ENCODE measurements around the gene TRAP1. TPM values are rescaled to one million over a fixed set of nuclear protein-coding genes. Genes with fewer than 3 reads are reported as not detected.

Gene TRAP1
- polyA plus RNA-seq, 6 donors from 2014 or later: 31.2 to 54.4 (median 39.8) TPM

- Mint-ChIP-seq H3K36me3 (no peaks in the 10 kb centered on the region), H3K27me3 (no peaks in the 10 kb centered on the region), H3K4me3 (no peak overlapping the region), H3K9me3 (no peaks in the 10 kb centered on the region), H3K27ac (peak overlapping the region in 1 of 6 donors; percentile 30), H3K4me1 (peaks cover 14 to 38% (median 25%) of the 10 kb centered on the region in 3 donors)
- DNase-seq: no peak
- no peak for ATAC-seq (ENCODE audit: low read depth in 2 of 2)
These were observed 23.3 kb downstream of the TRAP1 start for GRCh38 chr16:3694051-3694450.

DNA sequence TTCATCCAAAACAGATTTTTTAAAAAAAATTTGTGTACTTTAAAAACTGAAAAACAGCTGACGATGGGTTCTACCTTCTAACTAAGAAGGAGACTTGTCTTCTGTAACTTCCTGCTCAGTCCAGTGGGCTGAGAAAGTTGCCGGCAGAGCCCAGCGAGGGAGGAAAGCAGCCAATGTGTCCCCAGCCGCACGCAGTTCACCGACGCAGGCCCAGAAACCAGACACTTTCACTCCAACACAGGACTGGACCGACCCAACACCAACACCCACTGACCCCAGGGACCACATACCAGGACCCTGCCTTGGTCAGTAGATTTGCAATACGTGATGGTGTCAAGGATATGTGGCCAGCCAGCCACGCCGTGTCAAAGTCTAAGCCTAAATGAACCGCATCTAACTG lies 25.6 kb downstream of the TRAP1 start:
- Mint-ChIP-seq H3K27ac (no peak overlapping the region), H3K4me3 (no peak overlapping the region), H3K27me3 (no peaks in the 10 kb centered on the region), H3K36me3 (peaks cover 0 to 14% of the 10 kb centered on the region in 2 donors), H3K4me1 (peaks cover 14 to 25% (median 24%) of the 10 kb centered on the region in 3 donors), H3K9me3 (no peaks in the 10 kb centered on the region)
- ATAC-seq (ENCODE audit: low read depth in 2 of 2) (no peak), DNase-seq (no peak)

DNA sequence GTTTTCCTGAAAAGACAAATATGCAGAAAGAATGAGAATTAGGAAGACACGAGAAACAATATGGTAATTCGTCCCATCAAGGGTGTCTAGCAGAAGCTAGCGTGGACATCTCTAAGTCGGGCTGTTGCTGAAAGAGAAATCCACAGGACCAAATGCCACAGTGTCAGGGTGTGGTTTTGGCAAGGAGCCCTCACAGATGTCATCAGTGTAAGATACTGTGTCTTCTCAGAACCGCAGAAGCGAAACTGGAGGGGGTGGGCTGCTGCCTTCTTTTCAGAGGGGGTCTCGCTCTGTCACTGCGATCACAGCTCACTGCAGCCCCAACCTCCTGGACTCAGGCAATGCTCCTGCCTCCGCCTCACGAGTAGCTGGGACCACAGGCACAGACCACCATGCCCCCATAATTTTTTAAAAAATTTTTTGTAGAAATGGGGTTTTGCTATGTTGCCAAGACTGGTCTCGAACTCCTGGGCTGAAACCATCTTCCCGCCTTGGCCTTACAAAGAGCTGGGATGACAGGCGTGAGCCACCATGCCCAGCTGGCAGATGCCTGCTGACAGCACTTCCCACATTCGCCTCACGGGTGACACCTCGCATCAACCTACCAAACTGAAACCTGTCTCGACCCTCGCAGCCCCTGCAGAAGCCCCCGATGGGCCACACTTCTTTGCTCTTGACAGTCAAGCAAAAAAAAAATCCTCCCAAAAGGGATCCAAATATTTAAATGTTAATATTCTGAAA lies 26.2 kb downstream of the TRAP1 start:
- no peak for ATAC-seq (ENCODE audit: low read depth in 2 of 2)

DNA sequence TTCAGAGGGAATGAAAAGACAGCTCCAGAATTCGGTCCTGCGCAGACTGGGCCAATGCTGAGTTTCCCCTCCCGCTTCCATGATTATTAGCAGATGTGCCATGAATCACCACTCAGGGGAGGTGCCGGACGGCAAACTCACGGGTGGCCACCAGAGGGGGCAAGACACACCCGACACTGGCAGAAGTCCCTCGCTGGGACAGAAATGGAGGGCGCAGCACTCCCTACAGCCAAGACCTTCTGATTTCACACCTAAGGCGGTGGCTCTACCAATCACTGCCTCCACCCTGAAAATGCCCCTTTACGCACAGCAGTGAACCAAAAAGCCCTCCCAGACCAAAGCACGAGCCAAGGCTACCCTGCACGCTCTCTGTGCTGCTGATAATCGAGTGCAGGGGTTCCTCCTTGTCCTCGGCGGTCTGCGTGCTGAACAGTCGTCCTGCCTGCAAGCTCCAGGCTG lies 26.8 kb downstream of the TRAP1 start:
- Mint-ChIP-seq H3K27ac (peak overlapping the region in 4 of 6 donors; percentile 39 to 67 (median 58)), H3K36me3 (peaks cover 0 to 14% of the 10 kb centered on the region in 2 donors), H3K27me3 (no peaks in the 10 kb centered on the region), H3K4me1 (peaks cover 7 to 17% (median 16%) of the 10 kb centered on the region in 3 donors), H3K4me3 (no peak overlapping the region), H3K9me3 (no peaks in the 10 kb centered on the region)
- ATAC-seq (ENCODE audit: low read depth in 2 of 2): peak; percentile 99
- peak; percentile 73 for DNase-seq

More for the DNA sequence above, 26.2 kb downstream of the TRAP1 start:
- DNase-seq: no peak
- Mint-ChIP-seq H3K4me3 (no peak overlapping the region), H3K27ac (peak overlapping the region in 1 of 6 donors; percentile 52), H3K9me3 (no peaks in the 10 kb centered on the region), H3K36me3 (peaks cover 0 to 14% of the 10 kb centered on the region in 2 donors), H3K27me3 (no peaks in the 10 kb centered on the region), H3K4me1 (peaks cover 11 to 23% (median 22%) of the 10 kb centered on the region in 3 donors)

DNA sequence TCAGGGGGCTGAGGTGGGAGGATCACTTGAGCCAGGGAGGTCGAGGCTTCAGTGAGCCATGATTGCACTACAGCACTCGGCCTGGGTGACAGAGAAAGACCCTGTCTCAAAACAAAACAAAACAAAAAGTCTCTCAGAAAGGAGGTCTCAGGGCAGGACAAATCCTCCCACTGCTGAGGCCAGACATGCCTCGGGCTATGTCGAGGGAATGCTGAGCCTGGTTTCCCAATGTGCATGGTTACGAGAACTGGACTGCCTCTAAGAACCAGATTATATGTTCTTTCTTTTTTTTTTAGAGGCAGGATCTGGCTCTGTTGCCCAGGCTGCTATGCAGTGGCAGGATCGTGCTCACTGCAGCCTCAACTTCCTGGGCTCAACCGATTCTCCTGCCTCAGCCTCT lies 27.6 kb downstream of the TRAP1 start:
- Mint-ChIP-seq H3K4me3 (no peak overlapping the region), H3K27me3 (no peaks in the 10 kb centered on the region), H3K9me3 (no peaks in the 10 kb centered on the region), H3K4me1 (peaks cover 7 to 12% (median 9%) of the 10 kb centered on the region in 3 donors), H3K27ac (no peak overlapping the region), H3K36me3 (peaks cover 0 to 14% of the 10 kb centered on the region in 2 donors)
- ATAC-seq (ENCODE audit: low read depth in 2 of 2) (no peak), DNase-seq (no peak)

GRCh38 chr16:3687792-3688191 lies 29.5 kb downstream of the TRAP1 start:
- peak overlapping the region in 1 of 8 donors; percentile 21 for H3K4me3 Mint-ChIP-seq
- no peaks in the 10 kb centered on the region for H3K27me3 Mint-ChIP-seq
- ATAC-seq (ENCODE audit: low read depth in 2 of 2) (no peak), DNase-seq (no peak)
- peaks cover 7 to 10% (median 8%) of the 10 kb centered on the region in 3 donors for H3K4me1 Mint-ChIP-seq
- no peaks in the 10 kb centered on the region for H3K9me3 Mint-ChIP-seq
- peaks cover 0 to 14% of the 10 kb centered on the region in 2 donors for H3K36me3 Mint-ChIP-seq
- H3K27ac Mint-ChIP-seq: no peak overlapping the region

- Mint-ChIP-seq H3K36me3 (peaks cover under 1 to 14% of the 10 kb centered on the region in 2 donors), H3K27ac (no peak overlapping the region), H3K4me1 (peaks cover 7 to 9% (median 8%) of the 10 kb centered on the region in 3 donors), H3K9me3 (no peaks in the 10 kb centered on the region), H3K4me3 (no peak overlapping the region), H3K27me3 (no peaks in the 10 kb centered on the region)
- ATAC-seq (ENCODE audit: low read depth in 2 of 2) (no peak), DNase-seq (no peak)
These were observed 30.3 kb downstream of the TRAP1 start for GRCh38 chr16:3687021-3687420.

GRCh38 chr16:3681206-3681605 lies 36.1 kb downstream of the TRAP1 start:
- ATAC-seq (ENCODE audit: low read depth in 2 of 2): no peak
- no peak for DNase-seq
- Mint-ChIP-seq H3K4me3 (no peak overlapping the region), H3K9me3 (no peaks in the 10 kb centered on the region), H3K27ac (peak overlapping the region in 1 of 6 donors; percentile 44), H3K27me3 (no peaks in the 10 kb centered on the region), H3K4me1 (no peaks in the 10 kb centered on the region), H3K36me3 (peaks cover 0 to 15% of the 10 kb centered on the region in 2 donors)

DNA sequence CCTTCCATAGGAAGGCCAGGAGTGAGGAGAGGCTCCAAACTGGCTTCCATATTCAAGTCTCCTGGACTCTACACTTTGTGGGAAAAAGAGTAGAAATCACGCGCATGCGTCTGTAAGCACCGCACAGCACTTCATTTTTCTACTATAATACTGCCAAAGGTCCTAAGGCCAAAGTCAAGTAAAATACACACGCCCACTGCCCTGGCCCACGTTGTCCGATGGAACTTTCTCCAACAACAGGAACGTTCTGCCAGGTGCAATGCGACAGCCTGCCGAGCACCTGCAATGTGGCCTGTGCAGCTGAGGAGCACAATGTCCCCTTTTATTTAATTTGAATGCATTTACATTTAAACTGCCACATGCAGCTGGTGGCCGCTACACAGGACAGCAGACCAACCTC lies 39.3 kb downstream of the TRAP1 start:
- Mint-ChIP-seq H3K27ac (no peak overlapping the region), H3K9me3 (no peaks in the 10 kb centered on the region), H3K4me1 (no peaks in the 10 kb centered on the region), H3K27me3 (no peaks in the 10 kb centered on the region), H3K4me3 (no peak overlapping the region), H3K36me3 (peaks cover 0 to 15% of the 10 kb centered on the region in 2 donors)
- no peak for DNase-seq
- no peak for ATAC-seq (ENCODE audit: low read depth in 2 of 2)

- Mint-ChIP-seq H3K4me1 (no peaks in the 10 kb centered on the region), H3K4me3 (no peak overlapping the region), H3K9me3 (no peaks in the 10 kb centered on the region), H3K27me3 (no peaks in the 10 kb centered on the region), H3K36me3 (peaks cover 0 to 9% of the 10 kb centered on the region in 2 donors), H3K27ac (no peak overlapping the region)
- DNase-seq: no peak
- ATAC-seq (ENCODE audit: low read depth in 2 of 2): no peak
These were observed 41.7 kb downstream of the TRAP1 start for GRCh38 chr16:3675601-3676130.

GRCh38 chr16:3674513-3675295 lies 42.6 kb downstream of the TRAP1 start:
- ATAC-seq (ENCODE audit: low read depth in 2 of 2): no peak
- peak overlapping the region in 1 of 6 donors; percentile 27 for H3K27ac Mint-ChIP-seq
- no peaks in the 10 kb centered on the region for H3K4me1 Mint-ChIP-seq
- peaks cover 0 to 9% of the 10 kb centered on the region in 2 donors for H3K36me3 Mint-ChIP-seq
- no peaks in the 10 kb centered on the region for H3K27me3 Mint-ChIP-seq
- no peak for DNase-seq
- no peak overlapping the region for H3K4me3 Mint-ChIP-seq
- no peaks in the 10 kb centered on the region for H3K9me3 Mint-ChIP-seq

GRCh38 chr16:3673676-3674377 lies 43.5 kb downstream of the TRAP1 start:
- DNase-seq (no peak), ATAC-seq (ENCODE audit: low read depth in 2 of 2) (no peak)
- no peaks in the 10 kb centered on the region for H3K4me1 Mint-ChIP-seq
- no peaks in the 10 kb centered on the region for H3K9me3 Mint-ChIP-seq
- peaks cover 0 to 9% of the 10 kb centered on the region in 2 donors for H3K36me3 Mint-ChIP-seq
- no peaks in the 10 kb centered on the region for H3K27me3 Mint-ChIP-seq
- no peak overlapping the region for H3K27ac Mint-ChIP-seq
- H3K4me3 Mint-ChIP-seq: no peak overlapping the region

DNA sequence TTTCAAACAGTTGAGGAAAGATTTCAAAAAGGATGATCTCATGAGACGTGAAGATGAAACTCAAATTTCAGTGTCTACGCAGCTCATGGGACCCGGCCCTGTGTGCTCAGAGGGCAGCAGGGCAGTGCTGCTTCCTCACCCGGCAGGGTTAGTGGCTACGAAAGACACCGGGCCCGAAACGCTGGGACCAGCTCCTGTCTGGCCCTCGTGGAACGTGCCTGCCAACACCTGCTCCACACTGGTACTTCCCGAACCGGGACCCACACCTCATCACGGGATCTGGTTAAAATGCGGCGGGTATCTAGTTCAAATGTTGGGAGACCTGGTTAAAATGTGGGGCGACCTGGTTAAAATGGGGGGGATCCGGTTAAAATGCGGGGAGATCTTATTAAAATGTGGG lies 44.1 kb downstream of the TRAP1 start:
- H3K27me3 Mint-ChIP-seq: no peaks in the 10 kb centered on the region
- ATAC-seq (ENCODE audit: low read depth in 2 of 2): no peak
- H3K27ac Mint-ChIP-seq: no peak overlapping the region
- no peak overlapping the region for H3K4me3 Mint-ChIP-seq
- no peaks in the 10 kb centered on the region for H3K4me1 Mint-ChIP-seq
- DNase-seq: no peak
- H3K36me3 Mint-ChIP-seq: peaks cover 0 to 9% of the 10 kb centered on the region in 2 donors
- no peaks in the 10 kb centered on the region for H3K9me3 Mint-ChIP-seq
